Measurements from ENCODE around the gene SCFD2. TPM values are rescaled to one million over a fixed set of nuclear protein-coding genes. Genes with fewer than 3 reads are reported as not detected.

The SCFD2 gene
- total RNA-seq, 1 experiment from 2014 or later, result 18.3 TPM

- no peak for DNase-seq (ENCODE audit: low read depth)
Observed at GRCh38 chr4:52926196-52926974, 439.5 kb downstream of the SCFD2 start.

- peak; percentile 26 for DNase-seq (ENCODE audit: low read depth)
Observed at GRCh38 chr4:52925531-52925968, 440.3 kb downstream of the SCFD2 start.

DNA sequence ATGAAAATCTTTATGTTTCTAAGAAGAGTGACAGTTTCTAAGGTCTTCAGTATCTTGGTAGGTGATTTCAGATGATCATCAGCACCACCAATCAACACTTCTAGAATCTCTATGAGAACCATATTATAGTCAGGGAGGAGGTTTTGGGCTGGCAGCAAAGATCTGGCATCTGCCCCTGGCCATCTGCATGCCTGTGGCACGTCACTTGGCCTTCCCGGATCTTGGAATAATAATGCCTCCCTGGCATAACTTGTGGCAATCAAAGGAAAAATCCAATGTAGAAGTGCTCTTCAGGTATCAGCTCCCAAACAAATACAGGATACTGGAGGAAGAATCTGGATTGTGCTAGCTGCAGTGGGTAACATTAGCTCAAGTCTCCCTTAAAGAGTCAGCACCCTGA lies 446.4 kb downstream of the SCFD2 start:
- no peak for DNase-seq (ENCODE audit: low read depth)

- no peak for DNase-seq (ENCODE audit: low read depth)
Observed at GRCh38 chr4:52917817-52918216, 448.0 kb downstream of the SCFD2 start.

DNA sequence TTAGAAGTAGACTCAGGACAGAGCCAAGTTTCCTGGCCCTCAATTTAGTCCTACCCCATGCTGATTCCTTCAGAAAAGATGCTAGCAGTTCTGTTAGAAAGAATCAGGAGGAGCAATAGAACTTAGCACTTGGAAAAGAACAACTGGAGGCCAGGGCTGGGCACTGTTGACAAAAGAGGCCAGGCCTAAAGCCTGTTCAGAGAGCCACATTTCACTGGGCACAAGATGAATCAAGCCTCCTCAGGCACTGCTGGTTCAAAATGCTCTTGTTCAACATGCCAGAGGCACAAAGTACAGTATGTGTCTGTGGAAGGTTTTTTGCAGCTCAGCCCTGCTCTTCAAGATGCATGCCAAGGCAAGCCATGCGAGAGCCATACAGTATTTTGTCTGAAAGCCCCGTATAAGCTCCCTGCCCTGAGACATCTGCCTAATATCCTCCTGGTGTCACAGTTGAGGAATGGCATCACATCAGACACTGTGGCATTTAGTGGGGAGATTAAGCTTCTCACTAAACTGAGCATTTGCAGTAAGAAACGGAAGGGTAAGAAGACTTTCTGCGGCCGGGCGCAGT lies 450.0 kb downstream of the SCFD2 start:
- DNase-seq (ENCODE audit: low read depth), result no peak

DNA sequence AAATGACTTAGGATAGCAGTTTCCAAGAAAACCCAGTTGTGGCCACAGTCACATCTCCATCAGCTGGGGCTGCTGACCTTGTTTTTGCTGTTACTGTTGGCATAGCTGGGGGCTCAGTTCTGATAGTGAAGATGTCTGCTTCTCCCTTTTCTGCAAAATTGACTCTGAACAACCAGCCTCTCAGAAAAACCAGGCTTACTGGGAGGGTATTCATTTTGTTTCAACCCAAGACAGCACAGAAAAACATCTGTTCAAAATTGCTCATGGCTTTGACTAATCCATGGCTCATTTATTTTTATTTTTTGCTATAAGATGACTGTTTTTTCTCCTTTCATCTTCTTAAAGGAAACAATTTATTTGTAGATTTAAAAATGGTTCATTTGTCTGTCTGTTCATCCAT lies 450.7 kb downstream of the SCFD2 start:
- no peak for DNase-seq (ENCODE audit: low read depth)

GRCh38 chr4:52914051-52914605 lies 451.7 kb downstream of the SCFD2 start:
- peak; percentile 43 for DNase-seq (ENCODE audit: low read depth)

DNA sequence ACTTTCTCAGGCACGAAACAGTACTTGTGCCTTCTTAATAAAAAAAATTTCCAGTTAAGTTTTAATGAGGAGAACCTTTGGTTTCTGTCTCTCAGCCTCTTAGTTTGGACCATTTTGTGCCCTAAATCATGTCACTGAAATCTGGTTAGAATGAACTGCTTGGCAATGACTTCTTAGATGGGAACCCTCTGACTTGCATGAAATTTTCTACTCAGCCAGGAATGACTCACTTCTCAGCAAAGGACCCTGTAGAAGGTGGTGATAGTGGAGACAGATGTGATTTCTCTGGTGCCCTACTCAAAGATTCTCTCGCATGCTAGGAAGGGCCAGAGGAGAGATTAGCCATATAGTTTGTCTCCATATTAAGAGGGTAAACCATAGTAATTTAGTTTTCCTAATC lies 453.3 kb downstream of the SCFD2 start:
- peak; percentile 4 for DNase-seq (ENCODE audit: low read depth)

- peak; percentile 65 for DNase-seq (ENCODE audit: low read depth)
Observed at GRCh38 chr4:52911684-52912294, 454.1 kb downstream of the SCFD2 start.

- no peak for DNase-seq (ENCODE audit: low read depth)
Observed at GRCh38 chr4:52910115-52910514, 455.7 kb downstream of the SCFD2 start.

DNA sequence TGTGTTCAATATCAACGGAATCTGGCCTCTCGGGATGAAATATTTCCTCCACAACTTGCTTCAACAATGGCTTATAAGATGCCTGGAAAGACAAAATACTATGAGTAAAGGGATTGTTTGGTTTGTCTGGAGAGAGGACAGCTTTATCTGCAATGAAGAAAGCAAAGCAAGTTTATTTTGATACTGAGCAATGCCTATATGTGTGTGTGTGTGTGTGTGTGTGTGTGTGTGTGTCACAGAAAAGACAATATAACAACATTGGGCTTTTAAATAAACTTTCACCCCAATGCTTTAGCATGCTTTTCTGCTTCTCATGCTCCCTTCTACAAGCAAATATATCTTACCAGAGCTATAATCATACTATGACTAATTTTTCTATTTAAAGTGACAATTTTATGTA lies 458.4 kb downstream of the SCFD2 start:
- no peak for DNase-seq (ENCODE audit: low read depth)

DNA sequence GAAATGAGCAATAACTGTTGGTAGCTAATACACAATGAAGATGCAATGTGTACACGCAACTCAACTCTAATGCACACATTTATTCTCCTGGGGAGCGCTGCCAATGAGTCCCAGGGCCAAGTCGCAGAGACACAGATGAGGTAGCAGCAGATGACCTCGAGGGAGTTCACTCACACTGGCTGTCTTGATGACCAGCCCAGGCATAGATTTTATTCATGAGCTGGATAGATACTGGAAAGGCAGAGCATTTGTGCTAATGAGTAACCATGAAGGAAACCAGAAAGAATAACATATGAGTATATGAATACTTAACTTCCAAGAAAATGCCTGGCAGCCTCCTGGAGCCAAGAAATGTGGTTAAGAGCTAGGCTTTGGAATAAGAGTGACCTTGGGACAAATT lies 461.4 kb downstream of the SCFD2 start:
- no peak for DNase-seq (ENCODE audit: low read depth)

DNA sequence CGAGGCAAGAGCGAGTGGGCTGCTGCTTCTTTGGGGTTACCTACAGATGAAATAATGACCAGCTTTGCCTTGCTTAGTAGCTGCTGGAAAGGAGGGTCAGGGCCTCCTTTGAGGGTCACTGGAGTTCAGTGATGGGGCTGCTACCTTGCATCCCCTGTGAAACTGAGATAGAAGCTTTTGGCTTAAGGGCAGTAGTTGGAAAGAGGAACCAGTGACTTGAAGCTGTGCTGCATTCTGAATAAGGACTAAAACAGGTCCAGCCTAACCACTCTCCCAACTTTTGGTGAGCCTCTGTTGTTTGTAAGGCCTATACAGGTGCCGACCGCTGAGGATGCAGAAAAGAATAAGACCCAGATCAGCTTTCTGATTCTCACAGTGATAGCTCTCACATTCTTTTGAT lies 462.6 kb downstream of the SCFD2 start:
- DNase-seq (ENCODE audit: low read depth), result no peak

DNA sequence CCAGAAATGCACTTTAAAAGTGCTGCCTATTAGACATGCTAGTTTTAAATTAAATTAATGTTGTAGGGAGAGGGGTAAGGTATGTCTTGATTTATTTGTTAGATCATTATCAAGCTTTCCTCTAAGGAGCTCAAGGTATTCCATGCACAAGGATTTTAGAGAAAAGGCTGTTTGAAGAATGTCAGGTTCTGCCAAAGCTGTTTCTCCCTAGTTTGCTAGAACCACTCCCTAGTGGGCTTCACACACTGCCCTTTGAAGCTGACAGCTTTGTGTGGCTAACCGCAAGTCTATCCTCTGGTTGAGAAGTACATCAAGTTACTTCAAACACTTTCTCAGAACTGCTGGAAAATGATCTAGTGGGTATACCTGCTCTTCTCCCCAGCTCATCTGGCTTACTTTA lies 471.4 kb downstream of the SCFD2 start:
- no peak for DNase-seq (ENCODE audit: low read depth)

DNA sequence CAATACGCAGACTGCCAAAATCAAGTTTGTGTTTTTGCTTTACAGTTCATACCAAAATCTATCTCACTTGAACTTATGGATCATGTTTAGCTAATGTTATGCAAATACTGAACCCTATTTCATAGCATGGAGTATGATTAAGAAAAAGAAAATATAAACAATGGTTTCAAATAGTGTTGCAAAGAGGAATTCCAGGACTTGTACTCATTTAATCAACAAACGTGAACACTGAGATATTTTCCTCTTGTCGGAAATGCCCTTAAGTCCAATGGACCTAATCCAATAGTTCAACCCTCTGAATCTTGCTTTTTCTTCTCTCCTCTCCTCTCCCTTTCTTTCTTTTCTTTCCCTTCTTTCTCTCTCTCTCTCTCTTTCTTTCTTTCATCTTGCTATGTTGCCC lies 473.0 kb downstream of the SCFD2 start:
- DNase-seq (ENCODE audit: low read depth), result no peak

DNA sequence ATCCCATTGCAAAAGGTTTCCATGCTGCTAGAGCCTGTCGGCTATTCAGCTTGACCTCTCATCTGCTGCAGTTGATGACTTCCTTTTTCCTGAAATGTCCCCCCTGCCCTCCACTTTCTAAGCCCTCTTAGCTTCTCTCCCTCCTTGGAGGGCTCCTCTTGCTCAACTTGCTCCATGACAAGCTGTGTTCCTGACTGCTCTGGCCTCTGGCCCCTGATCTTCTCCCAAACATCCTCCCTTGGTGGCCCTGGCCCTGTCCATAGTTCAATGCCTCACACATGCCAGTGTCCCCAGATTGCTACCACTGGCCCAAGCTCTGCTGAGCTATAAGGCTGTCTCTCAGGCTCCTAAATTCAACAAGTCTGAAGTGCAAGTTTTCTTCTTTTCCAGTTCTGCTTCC lies 474.1 kb downstream of the SCFD2 start:
- DNase-seq (ENCODE audit: low read depth), result no peak

- DNase-seq (ENCODE audit: low read depth), result no peak
Observed at GRCh38 chr4:52890521-52890791, 475.4 kb downstream of the SCFD2 start.

- DNase-seq (ENCODE audit: low read depth), result no peak
Observed at GRCh38 chr4:52889778-52890520, 475.9 kb downstream of the SCFD2 start.

- no peak for DNase-seq (ENCODE audit: low read depth)
Observed at GRCh38 chr4:52889354-52889753, 476.5 kb downstream of the SCFD2 start.

DNA sequence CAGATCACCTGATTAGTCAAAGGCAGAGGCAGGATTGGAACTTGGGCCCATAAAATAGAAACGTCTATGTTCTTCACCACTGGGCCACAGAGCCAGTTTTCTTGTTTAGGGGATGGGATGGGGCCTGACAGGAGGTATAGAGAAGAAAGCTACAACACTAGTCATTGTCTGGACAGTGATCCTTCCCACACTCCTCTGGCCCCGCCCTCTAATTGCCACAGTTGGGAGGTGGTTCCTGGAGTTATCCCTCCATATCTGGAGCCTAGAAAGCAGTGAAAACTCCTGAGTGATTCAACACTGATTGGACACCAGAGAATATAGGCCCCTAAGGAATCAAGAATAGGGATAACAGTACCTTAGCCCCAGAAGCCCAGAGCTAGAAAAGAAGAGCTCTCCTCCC lies 480.9 kb downstream of the SCFD2 start:
- DNase-seq (ENCODE audit: low read depth), result no peak

DNA sequence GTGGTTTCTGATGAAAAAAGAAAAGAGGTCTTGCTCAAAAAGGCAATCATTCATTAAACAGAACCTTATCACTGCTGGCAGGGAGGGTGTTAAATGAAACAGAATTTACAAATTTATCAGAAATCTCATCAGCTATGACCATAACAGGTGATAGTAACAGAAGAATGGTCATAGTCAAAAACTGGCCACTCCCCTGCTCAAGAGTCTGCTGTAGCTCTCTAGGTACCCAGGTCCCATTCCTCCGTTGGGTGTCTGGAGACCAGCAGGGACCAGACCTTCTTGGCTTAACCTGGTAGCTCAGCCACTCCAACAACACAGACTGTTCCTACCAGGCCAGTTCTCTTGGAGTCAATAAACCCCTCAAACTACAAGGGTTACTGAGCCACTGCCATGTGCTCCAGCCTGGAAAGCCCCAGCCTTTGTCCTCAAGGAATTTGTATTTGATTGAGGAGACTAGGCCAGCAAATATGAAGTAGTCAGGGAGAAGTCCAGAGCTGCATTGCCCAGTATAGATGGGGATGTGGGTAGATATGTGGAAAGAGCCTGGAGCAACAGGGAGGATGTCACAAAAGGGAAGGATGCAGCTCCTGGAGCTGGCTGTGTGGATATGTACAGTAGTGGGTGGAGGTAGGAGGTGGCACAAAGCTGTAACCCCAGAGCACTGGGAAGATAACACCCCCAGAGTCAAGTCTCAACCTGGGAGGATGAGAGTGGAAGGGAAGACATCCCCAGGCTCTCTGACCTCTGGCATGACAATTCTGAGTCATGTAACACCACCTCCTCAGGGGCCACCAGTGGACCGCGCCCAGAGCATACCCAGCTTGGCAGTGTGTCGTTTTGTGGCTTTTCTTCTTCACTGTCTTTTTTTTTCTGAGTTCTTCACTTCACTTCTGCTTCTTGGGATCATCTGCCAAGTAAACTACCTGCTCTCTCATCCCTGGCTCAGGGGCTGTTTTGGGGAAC lies 481.9 kb downstream of the SCFD2 start:
- DNase-seq (ENCODE audit: low read depth), result no peak
